Esophagus squamous epithelium (tissue), 5 donors: Measurements from ENCODE around the gene NF2. TPM values are rescaled to one million over a fixed set of nuclear protein-coding genes. Genes with fewer than 3 reads are reported as not detected.

Source experiments
- DNase-seq: peaks from one replicate; lab custom pipeline; 2025; lab: John Stamatoyannopoulos, UW
- H3K27ac ChIP-seq, 4 donors: fragments of 200-600 bp; sonication (generic); one replicate each; pipeline ENCODE4 v1.5.1; 2016 to 2019; ENCODE audit warnings: mild to moderate bottlenecking in 1 of 4
- H3K27me3 ChIP-seq, 4 donors: fragments of 200-600 bp; sonication (generic); 1 replicate in 3 of 4; 2 replicates in 1 of 4; pipeline versions ENCODE4 v1.5.1 to v1.6.0; 2017 to 2021; ENCODE audit warnings: antibody characterized with exemption in 1 of 4
- H3K36me3 ChIP-seq, 3 donors: fragments of 200-600 bp; sonication (generic); one replicate each; pipeline ENCODE4 v1.5.1; 2016 to 2019
- H3K4me1 ChIP-seq, 3 donors: fragments of 200-600 bp; sonication (generic); one replicate each; pipeline ENCODE4 v1.5.1; 2017 to 2019
- H3K4me3 ChIP-seq, 4 donors: fragments of 200-600 bp; sonication (generic); 1 replicate in 3 of 4; 2 replicates in 1 of 4; pipeline ENCODE4 v1.5.1; 2016 to 2019; ENCODE audit warnings: mild to moderate bottlenecking in 2 of 4, moderate library complexity in 1 of 4
- H3K9me3 ChIP-seq, 3 donors: fragments of 200-600 bp; sonication (generic); one replicate each; pipeline ENCODE4 v1.5.1; 2016 to 2019
- POLR2A ChIP-seq, 4 donors: fragments of 450-650 bp; IDR thresholded peaks; one replicate each; pipeline ENCODE4 v1.6.1; 2017; ENCODE audit warnings: antibody characterized with exemption in 4 of 4, mild to moderate bottlenecking in 4 of 4, moderate library complexity in 3 of 4
- WGBS, 2 donors: methylation state at CpG; one replicate each; pipeline ENCODE4 v1.1.5; 2018; 5-methylcytosine and 5-hydroxymethylcytosine counted together
- intact Hi-C: fragments of 100-400 bp; cut with DNase I; formaldehyde crosslinking; loops from one replicate; pipeline ENCODE4 v1.15.0; 2022
- total RNA-seq, 4 donors: library from RNA; depleted of rRNA; stranded (reverse); fragments of >200 nt; gene quantifications; one replicate each; pipeline ENCODE4 v1.1.0, GENCODE V29; 2016
- TF ChIP-seq, protein P1 (sequence below), 6 experiments: fragments of 450-650 bp in 4 of 6; fragments of 200-600 bp in 2 of 6; sonication (generic) in 2 of 6; IDR thresholded peaks; one replicate each; pipeline ENCODE4 v1.5.1; 2016 to 2019; ENCODE audit warnings: antibody characterized with exemption in 6 of 6, mild to moderate bottlenecking in 4 of 6, moderate library complexity in 4 of 6
- donor health status: DM: yes; HTN: yes; CAD: no.

Gene NF2
- total RNA-seq, 4 donors from 2014 or later = 25.8 to 45.3 (median 34.1) TPM

DNA sequence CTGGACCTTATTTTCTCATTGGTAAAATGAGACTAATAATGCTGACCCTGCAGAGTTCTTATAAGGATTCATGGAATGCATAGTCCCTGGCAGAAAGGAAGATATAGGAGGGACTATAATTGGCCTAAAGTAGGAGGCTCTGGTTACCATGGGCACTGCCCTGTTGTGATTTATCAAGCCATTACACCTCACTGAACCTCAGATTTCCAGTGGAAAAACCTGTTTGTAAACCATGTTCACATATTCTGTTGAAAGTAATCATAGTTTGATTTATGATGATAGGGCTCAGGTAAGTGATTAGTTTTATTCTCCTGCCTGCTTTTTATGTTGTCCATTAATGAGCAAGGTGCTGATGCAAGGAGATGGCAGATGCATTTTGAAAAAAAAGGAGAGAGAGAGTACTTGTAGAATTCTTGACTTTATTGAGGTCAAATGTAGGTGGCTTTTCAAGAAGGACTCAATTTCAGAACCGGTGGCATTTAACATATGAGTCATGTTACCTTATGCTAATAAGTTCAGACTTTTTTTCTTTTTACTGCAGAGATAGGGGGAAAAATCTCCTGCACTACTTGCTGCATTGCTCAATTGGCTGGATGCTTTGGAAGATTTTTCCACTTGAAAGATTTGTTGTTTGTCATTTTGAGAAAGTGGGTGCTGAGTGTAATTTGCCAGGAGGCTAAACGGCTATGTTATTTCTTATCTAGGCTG, 14.6 kb downstream of the NF2 start:
- H3K27me3 ChIP-seq = no peaks in the 10 kb centered on the region
- no peak for DNase-seq
- H3K27ac ChIP-seq = peak overlapping the region; percentile 2 to 60 (median 36)
- H3K4me3 ChIP-seq = no peak overlapping the region
- 8 to 15% methylated on average over 2 of the region's 2 CpGs for WGBS, 2 donors
- no peaks in the 10 kb centered on the region for H3K36me3 ChIP-seq
- intact Hi-C loops = loop anchor here (10.0 kb wide), 1 partner anchor 63 kb away; the partner anchor contains the start of gene THOC5
- TF ChIP-seq, protein P1, sequence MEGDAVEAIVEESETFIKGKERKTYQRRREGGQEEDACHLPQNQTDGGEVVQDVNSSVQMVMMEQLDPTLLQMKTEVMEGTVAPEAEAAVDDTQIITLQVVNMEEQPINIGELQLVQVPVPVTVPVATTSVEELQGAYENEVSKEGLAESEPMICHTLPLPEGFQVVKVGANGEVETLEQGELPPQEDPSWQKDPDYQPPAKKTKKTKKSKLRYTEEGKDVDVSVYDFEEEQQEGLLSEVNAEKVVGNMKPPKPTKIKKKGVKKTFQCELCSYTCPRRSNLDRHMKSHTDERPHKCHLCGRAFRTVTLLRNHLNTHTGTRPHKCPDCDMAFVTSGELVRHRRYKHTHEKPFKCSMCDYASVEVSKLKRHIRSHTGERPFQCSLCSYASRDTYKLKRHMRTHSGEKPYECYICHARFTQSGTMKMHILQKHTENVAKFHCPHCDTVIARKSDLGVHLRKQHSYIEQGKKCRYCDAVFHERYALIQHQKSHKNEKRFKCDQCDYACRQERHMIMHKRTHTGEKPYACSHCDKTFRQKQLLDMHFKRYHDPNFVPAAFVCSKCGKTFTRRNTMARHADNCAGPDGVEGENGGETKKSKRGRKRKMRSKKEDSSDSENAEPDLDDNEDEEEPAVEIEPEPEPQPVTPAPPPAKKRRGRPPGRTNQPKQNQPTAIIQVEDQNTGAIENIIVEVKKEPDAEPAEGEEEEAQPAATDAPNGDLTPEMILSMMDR (IDR thresholded peaks at IDR 0.05) = no peak
- no peak for TF ChIP-seq POLR2A (IDR thresholded peaks at IDR 0.05)
- no peaks in the 10 kb centered on the region for H3K9me3 ChIP-seq
- peaks cover 15 to 79% (median 38%) of the 10 kb centered on the region in 3 donors for H3K4me1 ChIP-seq

DNA sequence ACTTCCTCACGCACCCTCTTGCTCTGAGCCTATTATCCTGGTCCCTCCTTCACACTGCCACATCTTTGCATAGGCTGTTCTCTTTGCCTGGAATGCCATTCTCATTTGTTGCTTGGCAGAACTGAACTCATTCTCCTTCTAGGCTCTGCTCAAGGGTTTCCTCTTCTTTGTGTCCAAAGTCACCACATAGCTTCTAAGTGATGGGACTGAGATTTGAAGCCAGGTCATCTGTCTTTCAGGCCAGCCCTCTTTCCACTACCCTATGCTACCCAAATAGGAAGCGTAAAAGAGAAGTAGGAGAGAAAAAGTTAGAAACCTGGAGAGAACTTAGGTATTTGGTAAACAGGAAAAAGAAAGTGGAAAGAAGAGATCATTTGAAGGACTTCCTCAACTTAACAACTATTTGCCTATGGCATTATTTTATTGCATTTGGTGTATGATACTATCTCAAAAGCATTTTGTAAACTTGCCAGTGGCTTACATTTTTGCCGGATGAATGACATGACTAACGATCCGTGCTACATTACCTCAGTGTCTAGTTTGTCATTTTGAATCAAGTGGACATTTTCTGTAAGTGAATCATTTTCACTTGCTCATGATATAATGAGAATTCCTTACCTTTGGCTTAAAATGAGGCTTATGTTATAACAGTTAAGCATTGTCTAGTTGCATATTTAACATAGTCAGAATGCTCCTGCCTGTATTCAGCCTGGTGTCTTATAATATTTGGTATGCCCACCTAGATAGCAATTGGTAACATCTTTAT, 18.5 kb downstream of the NF2 start:
- peak overlapping the region; percentile 36 to 64 (median 56) for H3K27ac ChIP-seq
- H3K4me1 ChIP-seq = peaks cover 15 to 98% (median 65%) of the 10 kb centered on the region in 3 donors
- no peaks in the 10 kb centered on the region for H3K9me3 ChIP-seq
- no peaks in the 10 kb centered on the region for H3K36me3 ChIP-seq
- 30 to 33% methylated on average over 5 of the region's 5 CpGs for WGBS, 2 donors
- no peak overlapping the region for H3K4me3 ChIP-seq
- TF ChIP-seq, protein P1 (IDR thresholded peaks at IDR 0.05) = no peak
- no peak for TF ChIP-seq POLR2A (IDR thresholded peaks at IDR 0.05)
- no peak for DNase-seq
- intact Hi-C loops = no loop called here
- no peaks in the 10 kb centered on the region for H3K27me3 ChIP-seq

DNA sequence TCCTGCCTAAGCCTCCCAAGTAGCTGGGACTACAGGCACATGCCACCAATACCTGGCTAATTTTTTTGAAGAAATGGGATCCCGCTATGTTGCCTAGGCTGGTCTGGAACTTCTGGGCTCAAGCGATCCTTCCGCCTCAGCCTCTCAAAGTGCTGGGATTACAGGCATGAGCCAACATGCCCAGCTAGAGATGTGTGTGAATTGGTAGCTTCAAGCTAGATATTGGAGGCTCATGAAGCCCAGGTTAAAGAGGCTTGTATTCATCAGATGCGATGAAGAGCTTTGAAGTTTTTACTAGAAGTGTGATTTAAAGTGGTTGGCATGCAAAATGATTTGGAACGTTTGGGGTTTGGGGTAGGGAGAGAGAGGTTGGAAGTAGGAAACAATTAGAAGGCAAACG, 19.6 kb downstream of the NF2 start:
- H3K27me3 ChIP-seq = no peaks in the 10 kb centered on the region
- no peaks in the 10 kb centered on the region for H3K9me3 ChIP-seq
- WGBS, 2 donors = 43 to 66% methylated on average over 3 to 6 of the region's 6 CpGs
- H3K27ac ChIP-seq = peak overlapping the region in 3 of 4 donors; percentile 28 to 71 (median 64)
- peaks cover 15 to 94% (median 55%) of the 10 kb centered on the region in 3 donors for H3K4me1 ChIP-seq
- TF ChIP-seq, protein P1 (IDR thresholded peaks at IDR 0.05) = no peak
- TF ChIP-seq POLR2A (IDR thresholded peaks at IDR 0.05) = no peak
- intact Hi-C loops = no loop called here
- no peak overlapping the region for H3K4me3 ChIP-seq
- H3K36me3 ChIP-seq = no peaks in the 10 kb centered on the region
- no peak for DNase-seq

DNA sequence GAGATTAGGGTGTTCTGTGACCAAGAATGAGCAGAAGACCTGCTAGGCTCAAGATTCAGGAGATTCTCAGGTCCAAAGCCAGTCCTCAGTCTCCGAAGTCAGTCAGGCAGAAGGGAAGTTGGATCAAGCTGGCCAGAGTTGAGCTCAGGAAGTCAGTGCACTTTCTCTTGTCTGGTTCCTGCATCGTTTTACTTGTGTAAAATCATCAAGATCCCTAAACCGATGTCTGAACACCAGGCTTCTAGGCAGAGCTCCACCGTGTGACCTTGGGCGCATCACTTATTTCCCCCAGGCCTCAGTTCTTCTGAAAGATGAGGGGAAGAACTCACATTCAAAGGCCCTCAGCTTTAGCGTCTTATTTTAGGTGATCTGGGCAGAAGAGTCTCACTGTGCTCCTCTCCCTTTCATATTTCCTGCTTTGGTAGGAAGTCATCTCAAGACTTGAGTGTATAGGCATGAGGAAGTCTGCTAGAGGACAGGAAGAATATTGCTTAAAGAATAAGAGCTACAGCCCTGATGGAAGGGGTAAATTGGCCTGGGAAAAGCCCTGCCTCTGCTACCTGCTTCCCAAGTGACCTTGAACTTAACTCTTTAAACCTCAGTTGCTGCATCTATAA, 20.2 kb downstream of the NF2 start:
- no peak overlapping the region for H3K4me3 ChIP-seq
- WGBS, 2 donors = 74 to 81% methylated on average over 6 of the region's 6 CpGs
- H3K27ac ChIP-seq = peak overlapping the region in 3 of 4 donors; percentile 28 to 71 (median 36)
- intact Hi-C loops = no loop called here
- no peaks in the 10 kb centered on the region for H3K27me3 ChIP-seq
- DNase-seq = no peak
- H3K4me1 ChIP-seq = peaks cover 14 to 88% (median 49%) of the 10 kb centered on the region in 3 donors
- H3K36me3 ChIP-seq = no peaks in the 10 kb centered on the region
- TF ChIP-seq POLR2A (IDR thresholded peaks at IDR 0.05) = no peak
- TF ChIP-seq, protein P1 (IDR thresholded peaks at IDR 0.05) = no peak
- no peaks in the 10 kb centered on the region for H3K9me3 ChIP-seq
